Activated CD8-positive, alpha-beta memory T cell treated with anti-CD3 and anti-CD28 coated beads for 24 hours (primary cell): ENCODE data around the gene FGF14.
"Not testable (repeated sequence)": the region's sequence is repeated elsewhere in the genome, so short reads cannot be mapped to it uniquely, and the experiment has no call there.

Experiments
- DNase-seq: peaks from one replicate; pipeline ENCODE4 v3.0.0-alpha.2; 2020

Gene FGF14

GRCh38 chr13:101915331-101915730 lies 486.5 kb downstream of the FGF14 start:
- DNase-seq = no peak

GRCh38 chr13:101911752-101912151 lies 490.1 kb downstream of the FGF14 start:
- DNase-seq = no peak

GRCh38 chr13:101903890-101904289 lies 498.0 kb downstream of the FGF14 start:
- no peak for DNase-seq

DNA sequence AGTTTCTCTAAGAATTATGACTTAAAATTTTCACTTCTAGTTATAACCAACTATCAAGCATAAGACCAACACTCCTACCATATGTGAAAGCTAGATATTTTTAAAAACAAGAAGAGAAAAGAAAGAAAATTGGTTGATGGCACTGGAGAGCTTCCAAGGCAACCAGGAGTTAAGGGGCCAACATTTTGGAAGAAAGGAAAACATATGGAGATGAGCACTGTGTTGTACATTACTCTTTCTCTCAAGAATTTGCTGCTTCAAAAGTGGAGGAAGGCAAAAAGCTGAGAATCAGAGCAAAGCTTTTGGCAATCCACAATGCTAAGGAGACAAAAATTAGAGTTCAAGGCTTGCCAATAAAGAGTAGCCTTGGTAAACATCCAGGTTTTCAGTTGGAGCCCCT lies 503.2 kb downstream of the FGF14 start:
- DNase-seq = no peak

GRCh38 chr13:101896541-101896940 lies 505.3 kb downstream of the FGF14 start:
- no peak for DNase-seq

- DNase-seq = no peak
Measured at GRCh38 chr13:101893021-101893420, 508.8 kb downstream of the FGF14 start.

GRCh38 chr13:101892296-101892695 lies 509.6 kb downstream of the FGF14 start:
- no peak for DNase-seq

- no peak for DNase-seq
Measured at GRCh38 chr13:101881593-101881992, 520.3 kb downstream of the FGF14 start.

- no peak for DNase-seq
Measured at GRCh38 chr13:101880581-101880980, 521.3 kb downstream of the FGF14 start.

DNA sequence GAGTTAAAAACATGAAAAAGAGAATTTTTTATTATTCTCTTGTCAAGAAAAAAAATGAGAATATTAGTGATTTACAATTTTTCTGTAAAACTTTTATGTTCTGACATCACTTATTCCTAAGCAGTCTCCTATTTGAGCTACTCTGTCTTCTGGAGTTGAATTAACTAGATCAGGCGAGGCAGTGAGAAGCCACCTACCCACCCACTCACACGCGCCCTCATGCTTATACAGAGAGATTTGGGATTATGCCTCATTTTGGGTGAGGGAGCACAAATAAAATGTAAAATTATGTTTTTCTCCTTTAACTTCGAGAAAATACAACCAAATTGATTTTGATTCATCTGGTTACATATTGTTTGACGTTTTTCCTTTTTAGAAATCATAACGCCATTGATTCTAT lies 524.9 kb downstream of the FGF14 start:
- no peak for DNase-seq

- no peak for DNase-seq
Measured at GRCh38 chr13:101875717-101876393, 526.0 kb downstream of the FGF14 start.

GRCh38 chr13:101875091-101875490 lies 526.8 kb downstream of the FGF14 start:
- no peak for DNase-seq

DNA sequence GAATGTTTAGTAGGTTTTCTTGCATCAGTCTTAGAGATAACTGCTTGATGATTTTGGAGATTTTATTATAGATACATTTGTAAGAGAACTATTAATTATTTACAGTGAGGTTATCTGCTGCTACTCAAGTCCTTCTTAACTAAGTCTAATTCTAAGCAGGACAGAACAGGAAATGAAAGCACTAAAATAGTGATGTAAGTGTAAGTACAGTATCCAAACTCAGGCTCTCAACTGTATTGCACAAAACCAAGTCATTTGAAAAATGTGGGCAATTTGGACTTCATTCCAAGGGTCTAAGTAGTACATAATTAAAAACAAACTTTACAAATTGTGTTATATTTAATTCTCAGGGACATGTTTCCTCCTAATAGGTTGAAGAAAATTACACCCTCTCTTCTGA lies 532.3 kb downstream of the FGF14 start:
- no peak for DNase-seq

DNA sequence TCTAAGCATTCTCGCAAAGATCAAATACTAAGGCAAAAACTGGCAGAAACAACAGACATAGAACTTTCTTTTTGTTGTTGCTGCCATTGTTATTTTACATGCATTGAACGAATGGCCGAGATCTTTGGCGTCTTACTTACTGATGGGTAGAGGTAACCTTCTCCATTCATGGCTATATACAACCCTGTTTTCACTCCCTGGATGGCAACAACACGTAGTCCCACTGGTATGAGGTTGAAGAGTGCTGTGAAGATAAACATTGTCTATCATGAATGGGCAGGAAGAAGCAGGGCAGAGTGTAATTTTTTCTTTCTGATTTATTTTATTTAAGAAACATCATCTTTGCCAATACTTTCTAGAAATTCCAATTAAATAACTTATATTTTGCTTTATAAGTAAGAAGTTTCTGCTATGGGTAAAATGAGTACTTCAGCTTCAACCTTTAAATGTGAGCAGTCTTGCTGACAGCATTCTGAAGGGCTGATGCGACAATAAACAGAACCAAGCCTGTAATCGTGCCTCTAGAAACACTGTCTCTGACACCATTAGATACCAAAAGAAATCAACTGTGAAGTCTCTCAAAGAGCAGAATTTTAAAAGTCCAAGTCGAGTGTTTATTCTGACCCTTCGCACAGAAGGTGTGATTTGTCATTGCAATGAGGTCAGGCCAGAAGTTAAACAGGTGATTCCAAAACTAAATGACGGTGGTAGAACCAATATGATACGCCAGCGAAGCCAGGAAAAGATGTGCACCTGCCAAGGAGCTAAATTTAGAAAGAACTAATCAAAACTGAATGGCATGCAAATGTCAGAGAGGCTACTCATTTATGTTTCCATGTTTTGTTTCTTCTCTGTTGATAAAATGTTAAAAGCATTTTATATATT lies 533.0 kb downstream of the FGF14 start:
- no peak for DNase-seq

DNA sequence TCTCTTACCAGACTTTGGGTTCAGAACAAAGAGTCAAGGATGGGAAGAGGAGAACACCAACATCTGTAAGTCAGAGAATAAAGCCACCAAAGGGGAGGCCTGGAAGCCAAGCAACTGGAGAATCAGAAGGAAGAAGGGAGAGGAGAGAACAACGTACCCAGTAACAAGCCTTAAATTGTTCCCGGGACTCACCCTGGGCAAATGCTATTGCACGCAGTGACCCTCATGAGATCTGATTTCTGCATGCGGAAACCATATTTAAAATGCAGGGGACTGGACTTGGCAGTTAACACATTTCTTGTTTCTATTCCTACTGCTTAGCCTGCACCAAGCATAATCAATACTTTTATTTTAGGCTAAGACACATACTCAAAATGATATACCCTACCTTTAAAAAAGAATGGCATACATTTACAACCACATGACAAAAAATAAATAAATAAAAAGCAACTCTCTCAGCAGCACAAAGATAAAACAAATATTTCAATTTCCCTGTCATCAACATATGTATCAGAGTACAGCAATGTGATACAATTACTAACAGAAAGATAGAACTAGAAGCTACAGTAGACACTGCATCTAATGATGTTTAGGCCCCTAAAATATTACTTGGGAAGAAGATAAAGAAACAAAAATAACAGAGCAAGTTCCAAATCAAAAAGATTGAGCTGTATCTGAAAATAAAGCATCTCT lies 534.8 kb downstream of the FGF14 start:
- DNase-seq = no peak

- no peak for DNase-seq
Measured at GRCh38 chr13:101858860-101859259, 543.0 kb downstream of the FGF14 start.

DNA sequence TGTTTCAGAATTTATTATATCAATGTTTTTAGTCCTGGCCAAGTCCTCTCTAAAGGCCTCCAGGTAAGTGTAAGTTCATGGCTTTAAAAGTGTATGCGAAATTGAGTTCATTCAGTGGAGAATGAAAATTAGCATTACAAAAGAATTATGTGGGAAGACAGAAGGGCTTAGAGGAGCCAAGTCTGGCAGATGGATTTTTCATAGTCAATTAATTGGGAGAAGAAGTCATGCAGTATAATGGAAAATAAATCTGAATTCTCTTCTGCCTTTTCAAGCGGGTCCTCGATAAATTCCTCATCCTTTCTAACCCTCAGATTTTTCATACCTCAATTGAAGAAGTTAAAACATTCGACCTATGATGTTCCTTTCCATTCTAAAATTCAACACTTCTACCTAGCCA lies 555.1 kb downstream of the FGF14 start:
- no peak for DNase-seq

DNA sequence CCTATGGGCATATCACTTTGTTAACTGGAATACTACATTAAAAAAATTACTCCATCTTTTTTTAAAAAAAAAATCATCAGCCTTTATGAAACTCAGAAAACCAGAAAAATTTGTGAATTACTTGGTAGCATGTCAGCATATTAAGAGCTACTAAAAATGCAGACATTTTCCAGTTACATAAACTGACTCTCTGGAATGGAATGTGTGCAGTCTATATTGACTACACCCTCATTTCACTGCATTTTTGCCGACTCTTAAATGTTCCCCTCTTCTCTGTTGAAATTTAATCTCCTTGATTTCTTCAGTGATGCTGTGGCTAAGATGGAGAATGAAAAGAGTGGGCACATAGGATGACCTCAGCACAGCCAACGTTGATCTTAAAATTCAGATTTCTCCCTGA lies 555.6 kb downstream of the FGF14 start:
- DNase-seq = no peak

DNA sequence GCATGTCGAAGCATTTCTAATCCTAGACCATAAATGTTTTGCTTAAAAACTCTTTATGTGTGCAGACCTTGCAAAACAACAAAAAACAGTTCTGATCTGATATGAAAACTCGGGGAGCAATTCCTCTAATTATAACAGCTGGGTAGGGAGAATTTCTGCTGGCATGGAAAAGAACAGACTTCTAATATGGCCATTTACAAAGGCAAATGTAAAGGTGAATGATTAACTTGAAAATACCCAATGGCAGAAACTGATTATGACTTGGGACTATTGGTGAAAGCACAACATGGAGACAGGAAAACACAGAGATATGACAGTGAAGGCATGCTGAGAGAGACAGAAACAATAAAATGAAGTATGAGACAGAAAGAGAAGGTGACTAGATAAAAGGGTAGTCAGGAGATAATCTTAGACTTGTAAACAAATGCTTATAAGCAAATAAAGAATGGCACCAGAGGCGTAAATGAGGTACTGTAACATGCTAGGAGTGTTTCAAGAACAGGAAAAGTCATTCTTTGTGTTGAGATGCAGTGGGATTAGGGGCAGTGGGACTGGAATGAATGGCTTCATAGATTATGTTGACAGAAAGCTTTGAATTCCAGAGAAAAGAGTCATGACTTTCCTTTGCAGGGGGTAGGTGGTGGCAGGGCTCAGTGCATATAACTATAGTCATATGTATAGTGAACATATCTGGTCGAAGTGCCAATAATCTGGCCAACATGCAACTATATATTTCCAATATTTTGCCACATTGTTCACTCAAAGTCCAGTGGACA lies 556.4 kb downstream of the FGF14 start:
- no peak for DNase-seq

DNA sequence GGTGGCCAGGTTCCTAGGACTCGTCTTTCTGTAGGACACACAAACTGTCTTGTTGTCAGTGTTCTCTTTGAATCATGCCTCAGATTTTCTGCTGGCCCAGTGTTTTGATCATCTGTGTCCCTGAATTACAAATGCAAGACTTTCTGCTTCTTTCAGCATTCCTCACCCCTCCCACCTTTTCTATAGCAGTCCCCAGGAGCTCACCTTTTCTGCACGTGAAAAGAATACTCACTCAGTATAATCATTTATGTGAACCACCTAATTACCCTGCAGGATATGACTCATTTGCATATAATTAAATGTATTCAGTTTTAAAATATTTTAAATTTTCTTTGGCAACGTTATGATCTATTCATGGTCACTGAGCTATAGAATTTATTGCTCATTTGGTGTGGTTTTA lies 560.1 kb downstream of the FGF14 start:
- DNase-seq = no peak

DNA sequence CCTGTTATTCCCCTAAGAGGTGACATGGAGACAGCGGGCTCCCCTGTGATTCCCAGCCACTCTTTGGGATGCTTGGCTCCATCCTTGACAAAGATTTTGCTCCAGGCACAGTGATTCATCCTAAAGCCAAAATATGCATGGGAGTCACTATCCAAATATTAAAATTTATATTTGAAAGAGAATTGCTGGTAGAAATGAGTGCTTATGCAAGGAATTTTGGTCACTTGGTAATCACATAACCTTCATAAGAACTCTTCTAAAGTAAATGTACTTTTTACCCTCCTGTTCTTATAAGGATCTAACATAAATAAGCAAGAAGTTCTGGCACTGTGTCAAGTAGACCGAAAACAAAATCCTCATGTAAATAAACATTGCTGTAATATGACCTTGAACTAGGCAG lies 563.5 kb downstream of the FGF14 start:
- DNase-seq = no peak

DNA sequence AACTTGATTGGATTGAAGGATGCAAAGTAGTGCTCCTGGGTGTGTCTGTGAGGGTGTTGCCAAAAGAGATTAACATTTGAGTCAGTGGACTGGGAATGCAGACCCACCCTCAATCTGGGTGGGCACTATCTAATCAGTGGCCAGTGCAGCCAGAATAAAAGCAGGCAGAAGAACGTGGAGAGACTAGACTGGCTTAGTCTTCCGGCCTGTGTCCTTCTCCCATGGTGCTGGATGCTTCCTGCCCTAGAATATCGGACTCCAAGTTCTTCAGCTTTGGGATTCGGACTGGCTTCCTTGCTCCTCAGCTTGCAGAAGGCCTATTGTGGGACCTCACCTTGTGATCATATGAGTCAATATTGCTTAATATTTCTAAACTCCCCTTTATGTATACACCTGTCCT lies 564.1 kb downstream of the FGF14 start:
- DNase-seq = not testable (repeated sequence)

- DNase-seq = no peak
Measured at GRCh38 chr13:101837288-101837687, 564.6 kb downstream of the FGF14 start.
